Measurements from ENCODE around the gene JAML.

Gene JAML

DNA sequence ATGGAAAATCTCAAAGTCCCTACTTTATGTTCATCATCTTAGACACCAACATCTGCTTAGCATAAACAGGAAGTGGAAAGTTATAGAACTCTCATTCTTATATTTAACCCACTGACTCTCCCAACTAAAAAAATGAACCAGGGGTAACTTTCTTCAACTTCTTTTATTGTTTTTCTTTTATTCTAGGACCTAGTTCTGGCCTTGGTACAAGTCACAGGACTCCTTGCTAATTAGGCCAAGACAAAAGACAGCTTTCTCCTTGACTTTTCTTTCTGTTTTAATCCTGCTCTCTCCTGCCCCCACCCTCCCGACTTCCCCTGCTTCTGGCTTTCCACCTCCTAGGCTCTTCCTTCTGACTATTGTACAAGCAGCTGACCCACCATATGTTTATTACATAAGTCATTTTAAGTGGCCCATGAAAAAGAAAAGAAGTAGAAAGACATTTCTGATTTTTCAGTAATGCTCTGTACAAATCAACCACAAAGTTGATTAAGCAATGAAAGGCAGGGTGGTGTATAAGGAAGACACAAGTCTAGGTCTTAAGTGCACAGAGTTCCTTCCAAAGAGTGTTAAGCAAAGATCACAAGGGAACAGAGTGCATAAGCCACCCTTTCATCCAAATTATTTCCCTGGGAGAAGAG is 18.3 kb downstream of the JAML start:
- TF ChIP-seq, protein P1, sequence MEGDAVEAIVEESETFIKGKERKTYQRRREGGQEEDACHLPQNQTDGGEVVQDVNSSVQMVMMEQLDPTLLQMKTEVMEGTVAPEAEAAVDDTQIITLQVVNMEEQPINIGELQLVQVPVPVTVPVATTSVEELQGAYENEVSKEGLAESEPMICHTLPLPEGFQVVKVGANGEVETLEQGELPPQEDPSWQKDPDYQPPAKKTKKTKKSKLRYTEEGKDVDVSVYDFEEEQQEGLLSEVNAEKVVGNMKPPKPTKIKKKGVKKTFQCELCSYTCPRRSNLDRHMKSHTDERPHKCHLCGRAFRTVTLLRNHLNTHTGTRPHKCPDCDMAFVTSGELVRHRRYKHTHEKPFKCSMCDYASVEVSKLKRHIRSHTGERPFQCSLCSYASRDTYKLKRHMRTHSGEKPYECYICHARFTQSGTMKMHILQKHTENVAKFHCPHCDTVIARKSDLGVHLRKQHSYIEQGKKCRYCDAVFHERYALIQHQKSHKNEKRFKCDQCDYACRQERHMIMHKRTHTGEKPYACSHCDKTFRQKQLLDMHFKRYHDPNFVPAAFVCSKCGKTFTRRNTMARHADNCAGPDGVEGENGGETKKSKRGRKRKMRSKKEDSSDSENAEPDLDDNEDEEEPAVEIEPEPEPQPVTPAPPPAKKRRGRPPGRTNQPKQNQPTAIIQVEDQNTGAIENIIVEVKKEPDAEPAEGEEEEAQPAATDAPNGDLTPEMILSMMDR (conservative IDR thresholded peaks at IDR 0.05; ENCODE audit: low read depth): no peak
- POLR2A ChIA-PET (ENCODE audit: low non-redundant PET): no interaction called here
- DNase-seq (ENCODE audit: low spot score): no peak
- CTCF ChIA-PET: no interaction called here
- no peak overlapping the region for H3K27ac ChIP-seq

DNA sequence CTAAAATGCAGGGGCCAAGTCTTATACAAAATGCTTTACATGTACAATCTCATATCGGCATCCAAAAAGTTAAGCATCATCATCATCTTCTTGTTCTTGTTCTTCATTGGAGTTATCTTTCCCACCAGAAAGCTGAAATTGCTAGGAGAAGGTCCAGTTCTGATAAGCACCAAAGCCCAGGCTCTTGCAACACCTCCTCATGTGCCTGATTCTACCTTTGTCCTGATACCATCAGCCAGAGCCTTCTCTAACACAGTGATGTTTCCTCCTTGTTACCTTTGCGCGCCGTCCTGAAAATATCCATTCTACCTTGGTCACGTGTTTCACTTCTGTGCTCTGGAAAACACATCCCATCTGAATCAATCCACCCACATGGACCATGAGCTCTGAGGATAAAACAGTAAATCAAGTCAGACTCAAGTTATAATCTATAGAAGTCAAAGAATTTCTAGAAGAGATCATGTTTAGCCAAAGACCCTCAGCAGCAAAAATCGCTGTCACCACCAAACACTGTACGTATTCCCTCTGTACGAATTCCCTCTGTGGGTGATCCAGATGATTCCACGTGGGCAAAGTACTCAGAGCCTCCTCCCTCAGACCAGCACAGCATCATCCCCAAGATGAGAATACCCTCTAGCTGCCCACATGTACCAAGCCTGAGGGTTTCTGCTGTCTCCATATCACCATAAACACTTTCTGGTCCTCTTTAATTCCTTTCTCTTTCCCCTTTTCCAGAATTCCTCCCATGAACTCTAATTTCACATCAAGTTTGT is 19.0 kb downstream of the JAML start:
- POLR2A ChIA-PET (ENCODE audit: low non-redundant PET): no interaction called here

DNA sequence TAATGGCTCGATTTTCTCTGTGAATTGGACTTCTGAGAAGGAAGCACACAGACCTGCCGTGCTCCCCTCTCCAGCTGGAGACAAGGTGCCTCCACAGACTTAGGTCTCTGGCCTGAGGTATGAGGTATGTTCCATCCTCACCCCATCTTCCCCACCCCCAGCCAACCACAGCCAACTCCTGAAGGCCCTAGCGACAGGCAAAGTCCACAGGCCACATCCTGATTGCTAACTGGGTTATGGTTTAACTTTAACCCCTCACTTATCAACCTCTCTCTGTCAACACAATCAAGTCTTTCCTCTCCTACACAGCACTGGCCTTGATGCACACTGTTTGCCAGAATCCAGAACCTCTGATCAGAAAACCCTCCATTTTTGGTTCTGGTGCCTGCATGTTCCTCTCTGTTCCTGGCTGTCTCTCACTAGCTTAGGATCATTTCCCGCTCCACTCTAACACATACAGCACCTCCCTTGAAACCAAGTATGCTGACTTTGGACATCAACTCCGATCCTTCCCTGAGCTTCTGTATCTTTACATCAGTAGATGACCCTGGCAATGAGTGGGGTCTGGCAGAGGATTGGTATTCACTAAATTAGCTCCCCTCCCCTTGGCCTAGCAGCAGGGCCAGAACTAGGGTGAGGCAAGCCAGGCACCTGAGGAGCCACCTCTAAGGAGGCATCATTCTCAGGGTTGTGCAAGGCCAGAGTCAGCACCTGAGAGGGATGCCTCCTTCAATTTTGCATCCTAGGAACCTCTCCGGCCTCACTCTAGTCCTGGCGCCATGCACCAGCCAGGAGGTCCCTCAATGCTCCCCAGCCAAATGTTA is 22.0 kb downstream of the JAML start:
- TF ChIP-seq, protein P1 (conservative IDR thresholded peaks at IDR 0.05; ENCODE audit: low read depth): no peak
- DNase-seq (ENCODE audit: low spot score): no peak
- POLR2A ChIA-PET (ENCODE audit: low non-redundant PET): interaction anchor here (0.6 kb wide), 1 partner anchor 38 kb away, joined by 3 read pairs; no protein-coding TSS in a partner anchor
- H3K27ac ChIP-seq: no peak overlapping the region
- CTCF ChIA-PET: interaction anchor here (0.5 to 1.3 kb wide), 3 partner anchors 31 to 405 kb away, joined by 4 to 6 read pairs (median 4); partner anchors contain the start of gene PHLDB1

More for the DNA sequence above, 19.0 kb downstream of the JAML start:
- DNase-seq (ENCODE audit: low spot score): no peak
- CTCF ChIA-PET: no interaction called here
- TF ChIP-seq, protein P1 (conservative IDR thresholded peaks at IDR 0.05; ENCODE audit: low read depth): no peak
- no peak overlapping the region for H3K27ac ChIP-seq

DNA sequence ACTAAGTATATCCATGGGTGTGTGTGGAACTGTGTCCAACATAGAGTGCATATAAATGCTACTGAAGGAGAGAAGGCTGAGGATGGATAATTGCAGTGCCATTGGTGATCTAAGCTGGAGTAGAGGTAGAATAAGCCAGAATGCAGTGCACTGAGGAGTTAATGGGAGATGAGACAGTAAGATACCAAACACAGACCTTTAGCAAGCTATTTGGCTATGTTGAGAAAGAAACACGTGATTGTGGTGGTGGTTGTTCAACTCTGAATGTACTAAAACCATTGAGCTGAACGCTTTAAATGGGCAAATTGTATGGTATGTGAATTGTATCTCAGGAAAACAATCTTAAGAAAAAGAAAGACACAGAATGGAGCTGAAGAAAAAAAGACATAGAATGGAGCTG is 22.8 kb downstream of the JAML start:
- TF ChIP-seq, protein P1 (conservative IDR thresholded peaks at IDR 0.05; ENCODE audit: low read depth): no peak
- POLR2A ChIA-PET (ENCODE audit: low non-redundant PET): interaction anchor here (0.6 kb wide), 1 partner anchor 39 kb away, joined by 3 read pairs; no protein-coding TSS in a partner anchor
- no peak for DNase-seq (ENCODE audit: low spot score)
- CTCF ChIA-PET: interaction anchor here (0.5 to 1.3 kb wide), 2 partner anchors 31 to 153 kb away, joined by 4 to 6 read pairs; no protein-coding TSS in a partner anchor
- no peak overlapping the region for H3K27ac ChIP-seq

DNA sequence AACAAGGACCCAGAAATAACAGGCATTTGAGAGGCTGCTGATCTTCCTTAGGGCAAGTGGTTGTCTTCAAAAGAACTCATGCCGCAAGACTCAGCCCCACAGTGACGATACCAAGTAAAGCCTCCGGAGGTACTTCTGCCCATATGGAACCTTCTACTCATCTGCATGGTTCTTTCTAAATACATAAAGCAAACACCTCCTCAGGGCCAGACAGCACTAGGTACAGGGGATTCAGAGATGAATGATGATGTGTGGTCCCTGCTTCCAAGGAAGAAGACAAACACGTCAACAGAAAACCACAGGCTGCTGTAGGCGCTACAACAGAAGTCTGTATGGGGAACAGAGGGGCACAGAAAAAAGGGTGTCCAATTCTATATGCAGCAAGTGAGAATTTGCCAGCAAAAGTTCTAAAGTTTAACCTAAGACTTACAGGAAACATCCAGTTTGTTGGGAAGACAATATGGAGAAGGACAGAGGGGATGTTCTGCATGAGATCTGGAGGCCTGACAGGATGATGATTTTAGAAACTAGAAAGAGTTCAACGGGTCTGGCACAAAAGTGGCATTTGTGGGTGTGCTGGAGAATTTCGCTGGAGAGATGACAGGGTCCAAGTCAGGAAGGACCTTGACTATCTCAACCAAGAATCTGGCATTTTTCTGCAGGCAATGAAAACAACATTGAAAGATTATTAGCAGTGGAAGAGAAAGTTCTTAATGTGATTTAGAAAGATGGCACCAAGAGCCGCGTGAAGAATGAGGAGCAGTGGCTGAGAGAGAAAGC is 23.7 kb downstream of the JAML start:
- ChIA-PET CTCF (interaction anchor here (1.0 to 1.3 kb wide), 2 partner anchors 30 to 152 kb away, joined by 3 to 4 read pairs; no protein-coding TSS in a partner anchor), POLR2A (ENCODE audit: low non-redundant PET) (no interaction called here)

More for the DNA sequence above, 23.7 kb downstream of the JAML start:
- no peak for DNase-seq (ENCODE audit: low spot score)
- TF ChIP-seq, protein P1 (conservative IDR thresholded peaks at IDR 0.05; ENCODE audit: low read depth): no peak
- no peak overlapping the region for H3K27ac ChIP-seq

Data from RWPE1 (cell line).